Dermis blood vessel endothelial cell (primary cell): ENCODE measurements around the gene SCMH1. TPM values are rescaled to one million over a fixed set of nuclear protein-coding genes. Genes with fewer than 3 reads are reported as not detected.

Experiments
- total RNA-seq: library from RNA; depleted of rRNA; stranded (reverse); fragments of >200 nt; gene quantifications from 2 replicates; pipeline ENCODE4 v1.2.3, GENCODE V29; 2014

The SCMH1 gene
- total RNA-seq, 1 donor from 2014 or later, result 16.0 TPM

Other genes with a start within 250 kb of the SCMH1 start
- gene SLFNL1, start 220.6 kb downstream of the SCMH1 start, total RNA-seq, result 0.19 and 0.51 TPM in 2 replicates
- gene FOXO6, start 119.1 kb upstream of the SCMH1 start, total RNA-seq, result 0.05 TPM in 1 of 2 replicates, not detected in the other
- 0.17 TPM in 1 of 2 replicates, not detected in the other for gene EDN2, start 242.4 kb upstream of the SCMH1 start, total RNA-seq